ENCODE data around the gene CYSTM1.

CYSTM1 gene

GRCh38 chr5:140234377-140234989 lies 59.5 kb downstream of the CYSTM1 start:
- DNase-seq (ENCODE audit: low spot score), result no peak
- in situ Hi-C loops (cut with MboI; ENCODE audit: low pct_unique_long_range_greater_than_20kb, low sequenced_read_pairs, unreplicated experiment), result no loop called here
- TF ChIP-seq CTCF (IDR thresholded peaks at IDR 0.05; ENCODE audit: extremely low read depth, insufficient read depth, missing control alignments), result no peak

- no peak for TF ChIP-seq CTCF (IDR thresholded peaks at IDR 0.05; ENCODE audit: extremely low read depth, insufficient read depth, missing control alignments)
- in situ Hi-C loops (cut with MboI; ENCODE audit: low pct_unique_long_range_greater_than_20kb, low sequenced_read_pairs, unreplicated experiment), result no loop called here
- DNase-seq (ENCODE audit: low spot score), result no peak
Observed at GRCh38 chr5:140235791-140236551, 61.0 kb downstream of the CYSTM1 start.

- TF ChIP-seq CTCF (IDR thresholded peaks at IDR 0.05; ENCODE audit: extremely low read depth, insufficient read depth, missing control alignments), result no peak
- DNase-seq (ENCODE audit: low spot score), result no peak
- in situ Hi-C loops (cut with MboI; ENCODE audit: low pct_unique_long_range_greater_than_20kb, low sequenced_read_pairs, unreplicated experiment), result no loop called here
Observed at GRCh38 chr5:140236891-140237598, 62.1 kb downstream of the CYSTM1 start.

GRCh38 chr5:140238756-140239155 lies 63.8 kb downstream of the CYSTM1 start:
- DNase-seq (ENCODE audit: low spot score), result no peak
- TF ChIP-seq CTCF (IDR thresholded peaks at IDR 0.05; ENCODE audit: extremely low read depth, insufficient read depth, missing control alignments), result no peak
- in situ Hi-C loops (cut with MboI; ENCODE audit: low pct_unique_long_range_greater_than_20kb, low sequenced_read_pairs, unreplicated experiment), result no loop called here

- in situ Hi-C loops (cut with MboI; ENCODE audit: low pct_unique_long_range_greater_than_20kb, low sequenced_read_pairs, unreplicated experiment), result no loop called here
- TF ChIP-seq CTCF (IDR thresholded peaks at IDR 0.05; ENCODE audit: extremely low read depth, insufficient read depth, missing control alignments), result no peak
- DNase-seq (ENCODE audit: low spot score), result no peak
Observed at GRCh38 chr5:140239461-140239860, 64.5 kb downstream of the CYSTM1 start.

GRCh38 chr5:140239939-140240700 lies 65.1 kb downstream of the CYSTM1 start:
- in situ Hi-C loops (cut with MboI; ENCODE audit: low pct_unique_long_range_greater_than_20kb, low sequenced_read_pairs, unreplicated experiment), result loop anchor here (5.0 kb wide), 1 partner anchor 112 kb away; no protein-coding TSS in a partner anchor
- DNase-seq (ENCODE audit: low spot score), result peak; percentile 72

More at GRCh38 chr5:140239939-140240700, 65.1 kb downstream of the CYSTM1 start:
- TF ChIP-seq CTCF (IDR thresholded peaks at IDR 0.05; ENCODE audit: extremely low read depth, insufficient read depth, missing control alignments), result peak; percentile 83

All from GM13977 (cell line).